ENCODE data around the gene UQCRHL. TPM values are rescaled to one million over a fixed set of nuclear protein-coding genes. Genes with fewer than 3 reads are reported as not detected.

UQCRHL gene
- total RNA-seq, 1 experiment from 2014 or later = 2.6 TPM

- Histone ChIP-seq H3K27me3 (ENCODE audit: control insufficient read depth, insufficient read depth, low read length) (no peaks in the 10 kb centered on the region), H3K27ac (ENCODE audit: low read length) (no peak overlapping the region), H3K4me1 (ENCODE audit: control insufficient read depth, insufficient read depth, low read length) (peaks cover 12% of the 10 kb centered on the region), H3K9me3 (ENCODE audit: control insufficient read depth, insufficient read depth, low read depth, low read length) (no peaks in the 10 kb centered on the region), H3K4me3 (ENCODE audit: low read depth in 2 of 2, low read length in 2 of 2) (no peak overlapping the region), H3K36me3 (ENCODE audit: control insufficient read depth, insufficient read depth, low read length) (no peaks in the 10 kb centered on the region)
- DNase-seq (ENCODE audit: low read depth, low spot score) (no peak), ATAC-seq (no peak)
- intact Hi-C loops (cut with micrococcal nuclease; ENCODE audit: unreplicated experiment) (no loop called here), in situ Hi-C loops (cut with HindIII; ENCODE audit: low pct_unique_long_range_greater_than_20kb, low sequenced_read_pairs) (no loop called here)
- no peak for TF ChIP-seq SIN3A (IDR thresholded peaks at IDR 0.05; ENCODE audit: borderline replicate concordance, insufficient read depth, low read depth, low read length)
- no peak for TF ChIP-seq TCF7L2 (IDR thresholded peaks at IDR 0.05; ENCODE audit: low read depth, low read length)
- TF ChIP-seq REST (IDR thresholded peaks at IDR 0.05; ENCODE audit: insufficient read depth in 1 of 2, low read depth in 2 of 2, low read length in 1 of 2) = no peak
- TF ChIP-seq POLR2AphosphoS5 (IDR thresholded peaks at IDR 0.05; ENCODE audit: low read depth, low read length) = no peak
- TF ChIP-seq CTCF (IDR thresholded peaks at IDR 0.05) = no peak
- POLR2A ChIA-PET = no interaction called here
- BruUV-seq (replicated peaks) = no TSS peak
- CTCF ChIA-PET = no interaction called here
Measured at GRCh38 chr1:15826810-15827507, 19.5 kb upstream of the UQCRHL start.

GRCh38 chr1:15825800-15826199 lies 18.4 kb upstream of the UQCRHL start:
- H3K27ac ChIP-seq (ENCODE audit: low read length) = peak overlapping the region; percentile 8; the same call in 1 of the 2 replicates
- in situ Hi-C loops (cut with HindIII; ENCODE audit: low pct_unique_long_range_greater_than_20kb, low sequenced_read_pairs) (no loop called here), intact Hi-C loops (cut with micrococcal nuclease; ENCODE audit: unreplicated experiment) (no loop called here)
- no peaks in the 10 kb centered on the region for H3K9me3 ChIP-seq (ENCODE audit: control insufficient read depth, insufficient read depth, low read depth, low read length)
- ATAC-seq (peak; percentile 32; the same call in 1 of the 2 replicates), DNase-seq (ENCODE audit: low read depth, low spot score) (no peak)
- H3K4me3 ChIP-seq (ENCODE audit: low read depth in 2 of 2, low read length in 2 of 2) = no peak overlapping the region
- no peak for TF ChIP-seq SIN3A (IDR thresholded peaks at IDR 0.05; ENCODE audit: borderline replicate concordance, insufficient read depth, low read depth, low read length)
- POLR2A ChIA-PET = interaction anchor here (0.5 to 0.6 kb wide), 3 partner anchors 9 to 304 kb away, joined by 3 to 4 read pairs (median 3); partner anchors contain the start of gene SPEN
- no peaks in the 10 kb centered on the region for H3K36me3 ChIP-seq (ENCODE audit: control insufficient read depth, insufficient read depth, low read length)
- H3K27me3 ChIP-seq (ENCODE audit: control insufficient read depth, insufficient read depth, low read length) = no peaks in the 10 kb centered on the region
- peaks cover 4% of the 10 kb centered on the region; the same call in 1 of the 2 replicates for H3K4me1 ChIP-seq (ENCODE audit: control insufficient read depth, insufficient read depth, low read length)
- CTCF ChIA-PET = interaction anchor here (0.6 to 1.5 kb wide), 2 partner anchors 10 to 97 kb away, joined by 3 to 6 read pairs; no protein-coding TSS in a partner anchor
- BruUV-seq (replicated peaks) = no TSS peak

GRCh38 chr1:15820478-15820877 lies 13.0 kb upstream of the UQCRHL start:
- POLR2A ChIA-PET = no interaction called here
- CTCF ChIA-PET = no interaction called here
- in situ Hi-C loops (cut with HindIII; ENCODE audit: low pct_unique_long_range_greater_than_20kb, low sequenced_read_pairs) = no loop called here

More at GRCh38 chr1:15820478-15820877, 13.0 kb upstream of the UQCRHL start:
- intact Hi-C loops (cut with micrococcal nuclease; ENCODE audit: unreplicated experiment) = no loop called here
- no peaks in the 10 kb centered on the region for H3K36me3 ChIP-seq (ENCODE audit: control insufficient read depth, insufficient read depth, low read length)
- ATAC-seq (peak; percentile 49), DNase-seq (ENCODE audit: low read depth, low spot score) (no peak)
- TF ChIP-seq REST (IDR thresholded peaks at IDR 0.05; ENCODE audit: insufficient read depth in 1 of 2, low read depth in 2 of 2, low read length in 1 of 2) = no peak
- TF ChIP-seq TCF7L2 (IDR thresholded peaks at IDR 0.05; ENCODE audit: low read depth, low read length) = no peak
- TF ChIP-seq SIN3A (IDR thresholded peaks at IDR 0.05; ENCODE audit: borderline replicate concordance, insufficient read depth, low read depth, low read length) = no peak
- TF ChIP-seq CTCF (IDR thresholded peaks at IDR 0.05) = no peak
- no peak for TF ChIP-seq POLR2AphosphoS5 (IDR thresholded peaks at IDR 0.05; ENCODE audit: low read depth, low read length)
- H3K27ac ChIP-seq (ENCODE audit: low read length) = no peak overlapping the region
- no TSS peak for BruUV-seq (replicated peaks)
- H3K9me3 ChIP-seq (ENCODE audit: control insufficient read depth, insufficient read depth, low read depth, low read length) = no peaks in the 10 kb centered on the region
- no peaks in the 10 kb centered on the region for H3K27me3 ChIP-seq (ENCODE audit: control insufficient read depth, insufficient read depth, low read length)
- H3K4me3 ChIP-seq (ENCODE audit: low read depth in 2 of 2, low read length in 2 of 2) = no peak overlapping the region
- peaks cover 3% of the 10 kb centered on the region; the same call in 1 of the 2 replicates for H3K4me1 ChIP-seq (ENCODE audit: control insufficient read depth, insufficient read depth, low read length)

Data from Panc1 (cell line).